ENCODE data around the gene LAMB3. TPM values are rescaled to one million over a fixed set of nuclear protein-coding genes. Genes with fewer than 3 reads are reported as not detected.

The LAMB3 gene
- total RNA-seq, 1 donor from 2014 or later: 4.2 TPM

GRCh38 chr1:209626346-209627026, 25.7 kb downstream of the LAMB3 start:
- Mint-ChIP-seq H3K36me3 (ENCODE audit: low read depth, unreplicated experiment) (peaks cover 3% of the 10 kb centered on the region), H3K27me3 (ENCODE audit: low read depth, unreplicated experiment) (peaks cover 23% of the 10 kb centered on the region), H3K27ac (ENCODE audit: unreplicated experiment) (no peak overlapping the region), H3K4me1 (ENCODE audit: low read depth, unreplicated experiment) (peaks cover 27% of the 10 kb centered on the region), H3K9me3 (ENCODE audit: unreplicated experiment) (peaks cover 2% of the 10 kb centered on the region), H3K4me3 (ENCODE audit: unreplicated experiment) (no peak overlapping the region)
- Histone ChIP-seq H3K27ac (ENCODE audit: low read depth, low read length) (no peak overlapping the region), H3K79me2 (ENCODE audit: insufficient read depth, low read length) (no peaks in the 10 kb centered on the region), H3K9me3 (ENCODE audit: insufficient read depth, low read depth, low read length) (no peaks in the 10 kb centered on the region), H3K36me3 (ENCODE audit: insufficient read depth, low read length) (no peaks in the 10 kb centered on the region), H3K27me3 (ENCODE audit: insufficient read depth, low read length) (no peaks in the 10 kb centered on the region), H3K9ac (ENCODE audit: low read length) (no peak overlapping the region), H3K4me2 (ENCODE audit: low read length) (no peak overlapping the region), H3K4me3 (ENCODE audit: insufficient read depth, low read depth, low read length) (no peak overlapping the region), H4K20me1 (ENCODE audit: insufficient read depth, low read length) (no peaks in the 10 kb centered on the region), H3K4me1 (ENCODE audit: insufficient read depth, low read length) (peaks cover 15% of the 10 kb centered on the region), H2AFZ (ENCODE audit: low read depth, low read length) (no peak overlapping the region)
- FAIRE-seq (no peak), DNase-seq (ENCODE audit: low read depth) (no peak)
- TF ChIP-seq EZH2 (IDR thresholded peaks at IDR 0.05; ENCODE audit: insufficient read depth, low read length) (no peak), CTCF (IDR thresholded peaks at IDR 0.05; ENCODE audit: insufficient read depth, low read depth, low read length) (no peak)

- TF ChIP-seq CTCF (IDR thresholded peaks at IDR 0.05; ENCODE audit: insufficient read depth, low read depth, low read length) (no peak), EZH2 (IDR thresholded peaks at IDR 0.05; ENCODE audit: insufficient read depth, low read length) (no peak)
- H3K4me3 Mint-ChIP-seq (ENCODE audit: unreplicated experiment): no peak overlapping the region
- H3K4me1 ChIP-seq (ENCODE audit: insufficient read depth, low read length): peaks cover 15% of the 10 kb centered on the region
These were observed 26.4 kb downstream of the LAMB3 start for GRCh38 chr1:209625791-209626285.

More at GRCh38 chr1:209625791-209626285, 26.4 kb downstream of the LAMB3 start:
- Mint-ChIP-seq H3K9me3 (ENCODE audit: unreplicated experiment) (peaks cover 2% of the 10 kb centered on the region), H3K27ac (ENCODE audit: unreplicated experiment) (no peak overlapping the region), H3K27me3 (ENCODE audit: low read depth, unreplicated experiment) (peaks cover 23% of the 10 kb centered on the region), H3K36me3 (ENCODE audit: low read depth, unreplicated experiment) (peaks cover 4% of the 10 kb centered on the region), H3K4me1 (ENCODE audit: low read depth, unreplicated experiment) (peaks cover 27% of the 10 kb centered on the region)
- Histone ChIP-seq H3K79me2 (ENCODE audit: insufficient read depth, low read length) (no peaks in the 10 kb centered on the region), H3K9ac (ENCODE audit: low read length) (no peak overlapping the region), H2AFZ (ENCODE audit: low read depth, low read length) (no peak overlapping the region), H3K9me3 (ENCODE audit: insufficient read depth, low read depth, low read length) (no peaks in the 10 kb centered on the region), H3K4me2 (ENCODE audit: low read length) (peak overlapping the region; percentile 50), H3K36me3 (ENCODE audit: insufficient read depth, low read length) (no peaks in the 10 kb centered on the region), H3K4me3 (ENCODE audit: insufficient read depth, low read depth, low read length) (no peak overlapping the region), H3K27ac (ENCODE audit: low read depth, low read length) (no peak overlapping the region), H3K27me3 (ENCODE audit: insufficient read depth, low read length) (no peaks in the 10 kb centered on the region), H4K20me1 (ENCODE audit: insufficient read depth, low read length) (no peaks in the 10 kb centered on the region)
- FAIRE-seq: no peak
- DNase-seq (ENCODE audit: low read depth): no peak

Measured in astrocyte (in vitro differentiated cells and primary cell).